HEK293T (cell line): ENCODE results near the gene ABITRAM.

Source experiments
- ARNT ChIP-seq: fragments of 450-650 bp; IDR thresholded peaks from 2 replicates; pipeline ENCODE4 v1.6.1; 2017; ENCODE audit warnings: mild to moderate bottlenecking
- BHLHE40 ChIP-seq: fragments of 450-650 bp; IDR thresholded peaks from 2 replicates; pipeline ENCODE4 v1.6.1; 2016; ENCODE audit warnings: mild to moderate bottlenecking, moderate library complexity, borderline replicate concordance
- ELF4 ChIP-seq: fragments of 450-650 bp; IDR thresholded peaks from 2 replicates; pipeline ENCODE4 v1.6.1; 2017; ENCODE audit warnings: antibody characterized with exemption
- FOXA1 ChIP-seq: fragments of 450-650 bp; IDR thresholded peaks from 2 replicates; pipeline ENCODE4 v1.6.1; 2016; ENCODE audit warnings: mild to moderate bottlenecking
- FOXK2 ChIP-seq: fragments of 450-650 bp; IDR thresholded peaks from 2 replicates; pipeline ENCODE4 v1.6.1; 2016; ENCODE audit warnings: mild to moderate bottlenecking
- FOXM1 ChIP-seq: fragments of 450-650 bp; IDR thresholded peaks from 2 replicates; pipeline ENCODE4 v1.6.1; 2017; ENCODE audit warnings: mild to moderate bottlenecking, borderline replicate concordance
- LEF1 ChIP-seq: fragments of 450-650 bp; IDR thresholded peaks from 2 replicates; pipeline ENCODE4 v1.6.1; 2017; ENCODE audit warnings: mild to moderate bottlenecking, borderline replicate concordance
- SP1 ChIP-seq: fragments of 450-650 bp; IDR thresholded peaks from 2 replicates; pipeline ENCODE4 v1.6.1; 2017
- ZNF384 ChIP-seq: fragments of 450-650 bp; IDR thresholded peaks from 2 replicates; pipeline ENCODE4 v1.6.1; 2016

DNA sequence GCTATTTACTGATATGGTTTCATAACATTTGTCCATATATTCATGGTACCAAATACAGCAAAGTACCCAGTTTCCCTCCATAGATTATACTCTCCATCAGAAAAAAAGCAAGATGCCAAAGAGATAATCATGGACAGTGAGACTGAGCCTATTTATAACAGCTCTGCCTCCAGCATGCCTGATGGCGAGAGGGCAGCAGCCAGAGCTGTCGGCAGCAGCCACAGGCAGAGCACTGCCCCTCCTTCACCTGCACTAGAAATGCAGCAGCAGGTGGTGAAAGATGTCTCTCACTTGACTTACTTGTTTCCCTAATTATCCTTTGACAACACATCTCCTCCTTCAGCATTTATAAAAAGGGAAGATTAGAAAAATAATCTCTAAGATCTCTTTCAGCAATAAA, 46.7 kb downstream of the ABITRAM start:
- TF ChIP-seq FOXK2, result no peak
- TF ChIP-seq BHLHE40, result no peak
- no peak for TF ChIP-seq ARNT
- no peak for TF ChIP-seq ELF4
- TF ChIP-seq SP1, result no peak
- no peak for TF ChIP-seq FOXM1
- no peak for TF ChIP-seq ZNF384
- TF ChIP-seq LEF1, result no peak
- no peak for TF ChIP-seq FOXA1
